NCI-H2107 treated with DMSO at 0.1 percent for 48 hours (cell line): ENCODE data around the gene ASB2.

Experiments used
- DNase-seq: peaks from one replicate; lab custom pipeline; 2025; ENCODE audit not compliant: unreplicated experiment; lab: John Stamatoyannopoulos, UW

ASB2 gene

DNA sequence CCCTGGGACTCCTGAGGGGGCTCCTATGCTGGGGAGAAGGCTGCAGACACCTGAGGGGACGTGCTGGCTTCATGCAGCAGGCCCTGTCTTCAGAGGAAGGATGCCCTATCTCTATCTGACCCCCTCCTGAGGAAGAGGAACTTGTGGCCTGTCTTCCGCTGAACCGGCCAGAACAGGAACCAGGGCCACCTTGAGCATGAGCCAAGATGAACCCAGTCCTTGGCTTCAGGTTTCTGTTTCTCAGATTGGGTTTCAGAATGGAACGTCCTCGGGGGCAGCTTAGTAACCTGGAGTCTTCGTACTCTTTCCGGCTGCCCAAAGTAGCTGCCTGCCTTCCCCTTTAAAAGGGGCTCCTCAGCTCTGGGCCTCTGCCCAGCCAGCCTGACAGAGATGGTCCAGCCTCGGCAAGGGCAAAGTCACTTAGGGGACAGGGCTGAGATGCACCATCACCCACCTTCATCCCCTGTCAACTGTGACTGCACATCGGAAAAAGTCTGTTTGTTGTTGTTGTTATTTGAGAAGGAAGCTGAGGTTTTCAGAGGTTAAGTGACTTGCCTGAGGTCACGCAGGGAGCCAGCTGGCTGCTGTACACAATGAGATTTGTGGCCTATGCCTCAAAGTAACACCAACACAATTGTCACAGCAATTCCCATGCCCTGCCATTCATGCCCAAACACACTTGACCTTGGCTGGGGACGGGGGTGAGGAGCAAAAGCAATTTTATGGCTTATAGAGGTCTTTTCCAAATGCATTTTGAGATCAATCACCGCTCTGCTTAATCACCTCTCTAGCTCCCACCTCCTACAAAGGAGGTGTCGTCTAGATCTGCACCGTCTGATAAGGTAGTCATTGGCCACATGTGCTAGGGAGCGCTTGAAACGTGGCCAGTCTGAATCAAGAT lies 13.4 kb downstream of the ASB2 start:
- DNase-seq, result no peak

DNA sequence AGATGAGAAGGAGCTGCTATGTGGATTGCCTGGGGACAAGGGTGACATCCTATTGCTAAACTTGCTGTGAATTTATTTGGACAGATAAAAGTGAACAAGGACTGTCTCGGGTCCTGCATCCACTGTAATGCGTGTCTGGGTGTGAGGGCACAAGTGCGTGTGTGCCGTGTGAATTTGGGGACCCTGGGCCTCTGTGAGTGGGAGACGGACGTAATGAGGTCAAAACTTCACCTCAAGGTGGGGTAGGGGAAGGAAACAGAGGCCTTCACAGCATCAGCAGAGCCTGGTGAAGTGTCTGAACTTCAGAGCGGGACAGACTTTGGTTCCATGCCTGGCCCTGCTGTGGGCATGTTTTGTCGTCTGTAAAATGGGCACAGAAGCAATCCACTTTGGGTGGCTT lies 14.8 kb downstream of the ASB2 start:
- no peak for DNase-seq

DNA sequence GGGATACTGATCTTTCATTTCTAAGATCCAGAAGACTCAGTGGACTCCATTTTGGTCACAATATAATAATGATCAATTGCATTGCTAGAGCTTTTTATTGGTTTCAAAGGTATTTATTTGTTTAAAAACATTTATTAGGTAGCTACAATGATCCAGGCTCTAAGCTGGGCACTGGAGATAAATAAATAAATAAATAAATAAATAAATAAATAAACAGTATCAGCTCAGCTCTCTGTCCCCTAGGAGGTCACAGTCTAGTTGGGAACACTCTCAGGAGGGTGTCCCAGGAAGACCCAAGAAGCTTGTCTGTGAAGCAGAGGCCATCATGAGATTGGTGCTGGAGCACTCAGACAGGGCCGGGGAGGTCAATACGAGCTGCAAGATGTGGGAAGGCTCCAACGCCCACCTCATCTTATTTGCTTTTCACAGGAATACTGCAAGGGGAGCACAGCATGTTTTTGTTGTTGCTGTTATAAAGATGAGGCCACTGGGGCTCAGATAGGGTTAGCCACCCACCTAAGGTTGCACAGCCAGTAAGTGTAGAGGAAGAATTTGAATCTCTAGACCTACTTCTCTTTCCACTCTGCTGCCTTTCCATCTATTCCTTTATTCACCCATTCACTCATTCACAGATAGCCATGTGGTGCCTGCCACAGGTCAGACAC lies 15.5 kb downstream of the ASB2 start:
- DNase-seq, result no peak

DNA sequence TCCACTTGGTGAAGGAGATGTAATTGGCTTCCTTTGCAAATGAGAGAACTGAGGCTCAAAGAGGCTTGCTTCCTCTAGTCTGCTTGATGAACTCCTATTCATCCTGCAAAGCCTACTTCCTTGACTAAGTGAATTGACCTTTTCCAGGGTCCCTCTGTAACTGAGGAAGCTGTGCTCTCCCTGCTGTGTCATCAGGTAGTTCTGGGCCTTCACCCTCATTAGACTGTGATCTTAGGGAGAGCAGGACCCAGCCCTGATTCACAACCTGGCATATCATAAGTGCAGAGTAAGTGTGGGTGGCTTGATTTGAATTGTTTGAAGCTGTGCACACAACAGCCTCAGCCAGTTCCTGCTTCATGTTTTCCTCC lies 16.3 kb downstream of the ASB2 start:
- no peak for DNase-seq

DNA sequence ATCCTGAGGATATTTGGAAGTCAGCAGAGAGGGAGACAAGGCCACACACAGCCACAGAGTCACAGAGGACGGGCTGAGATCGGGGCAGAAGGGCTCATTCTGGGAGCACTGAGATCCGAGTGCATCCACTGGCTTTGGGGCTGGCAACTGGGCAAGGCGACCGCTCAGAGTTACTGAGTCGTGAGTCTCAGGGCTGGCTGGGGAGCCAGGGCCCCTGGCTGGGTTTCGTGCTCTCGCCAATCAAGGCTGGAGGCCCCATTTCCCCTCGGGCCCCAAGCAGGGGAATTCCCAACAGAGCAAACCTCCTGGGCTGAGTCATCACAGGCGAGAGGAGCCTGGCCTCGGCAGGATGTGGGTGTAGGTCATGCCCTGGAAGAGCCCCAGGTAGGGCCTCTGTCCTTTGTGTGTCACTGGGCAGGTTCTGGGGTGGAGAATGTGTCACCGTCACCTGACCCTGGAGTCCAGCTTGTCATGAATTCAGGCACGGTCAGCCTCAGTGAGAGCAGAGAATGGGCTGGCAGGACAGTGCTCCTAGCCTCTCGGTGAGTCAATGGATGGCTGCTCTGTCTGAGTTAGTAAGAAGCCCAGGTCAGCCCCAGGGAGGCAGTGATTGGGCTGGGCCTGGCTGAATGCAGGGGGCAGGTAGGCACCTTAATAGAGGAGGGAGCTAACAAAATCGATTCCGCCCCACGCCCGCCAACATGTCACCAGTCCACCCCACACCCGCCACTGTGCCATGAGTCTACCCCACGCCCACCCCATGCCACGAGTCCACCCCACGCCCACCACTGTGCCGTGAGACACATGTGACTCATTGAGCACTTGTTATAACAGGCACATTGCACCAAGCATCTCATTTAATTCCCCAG lies 16.9 kb downstream of the ASB2 start:
- DNase-seq, result no peak

DNA sequence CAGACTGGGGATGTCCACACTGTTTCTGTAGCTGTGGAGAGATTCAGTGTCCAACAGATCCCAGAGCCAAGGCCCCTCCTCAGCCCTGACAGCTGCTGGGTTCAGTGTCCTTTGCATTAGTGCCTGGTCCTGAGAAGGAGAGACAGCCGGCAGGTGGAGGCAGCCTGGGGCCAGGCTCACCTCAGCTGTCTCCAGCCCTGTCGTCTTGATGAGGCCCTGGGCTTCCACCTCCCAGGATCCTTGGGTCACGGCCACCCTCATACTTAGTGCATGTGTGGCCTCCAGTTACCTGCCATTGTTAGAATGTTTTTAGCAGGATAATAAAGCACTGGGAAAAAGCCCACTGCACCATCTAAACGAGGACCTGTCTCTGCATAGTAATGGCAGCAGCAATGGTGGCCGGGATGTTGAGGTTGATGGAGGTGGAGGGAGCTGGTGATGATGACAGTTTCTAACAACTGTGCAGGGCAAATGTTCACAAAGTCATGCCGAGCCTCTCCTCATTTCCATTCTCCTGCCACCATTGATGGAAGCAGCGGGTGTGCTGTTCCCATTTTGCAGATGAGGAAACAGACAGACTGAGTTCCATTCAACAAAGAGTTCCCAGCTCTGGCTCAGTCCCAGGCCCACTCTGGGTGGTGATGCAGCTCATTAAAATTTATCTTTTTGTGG lies 17.7 kb downstream of the ASB2 start:
- no peak for DNase-seq

DNA sequence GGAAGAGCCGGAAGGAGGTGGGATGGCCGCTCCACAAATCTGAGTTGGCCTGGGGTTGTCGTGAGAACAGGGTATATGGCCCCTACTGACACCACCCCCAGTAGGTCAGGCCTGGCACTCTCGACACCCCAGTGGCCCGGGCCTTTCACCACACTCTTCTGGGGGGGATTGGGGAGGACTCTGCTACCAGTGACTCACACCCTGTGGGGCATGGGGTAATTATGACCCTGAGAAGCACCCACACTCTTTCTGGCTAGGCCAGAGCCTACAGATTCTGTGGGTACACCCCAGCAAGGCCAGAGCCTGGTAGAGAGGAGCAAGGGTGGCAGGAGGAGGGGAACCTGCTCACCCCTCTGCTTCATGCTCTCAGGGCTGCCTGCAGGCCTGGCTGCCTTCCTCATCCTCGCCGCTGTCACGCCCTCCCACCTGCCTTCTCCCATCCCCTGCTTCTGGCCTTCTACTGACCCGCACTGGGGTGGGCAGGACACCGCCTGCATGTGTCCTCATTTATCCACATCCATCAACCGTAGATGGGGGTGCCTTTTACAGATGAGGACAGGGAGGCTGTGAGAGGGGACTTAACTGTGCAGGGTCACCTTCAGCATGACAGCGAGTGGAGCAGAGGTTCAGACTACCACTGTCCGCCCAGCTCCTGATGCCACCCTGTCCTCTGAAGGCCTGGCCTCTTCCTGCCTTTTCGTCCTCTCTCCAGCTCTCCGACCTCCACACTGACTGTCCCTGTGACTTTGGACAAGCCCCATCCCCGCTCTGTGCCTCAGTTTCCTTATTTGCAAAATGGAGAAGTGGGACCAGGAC lies 18.4 kb downstream of the ASB2 start:
- no peak for DNase-seq

DNA sequence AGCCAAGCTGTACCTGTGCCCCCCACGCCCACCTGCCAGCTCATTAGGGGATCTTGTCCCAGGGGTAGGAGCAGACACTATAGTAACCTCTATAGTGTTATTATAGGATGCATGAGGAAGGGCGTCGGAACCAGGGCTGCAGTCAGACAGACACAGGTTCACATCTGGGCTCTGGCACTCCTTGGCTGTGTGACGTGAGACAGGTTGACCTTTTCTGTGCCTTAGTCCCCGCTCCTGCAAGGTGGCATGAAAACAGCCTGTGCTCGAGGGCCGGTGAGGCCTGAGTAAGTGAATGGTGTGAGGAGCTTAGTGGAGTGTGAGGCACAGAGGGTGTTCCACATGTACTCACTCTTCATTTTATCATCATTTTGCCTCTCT lies 19.0 kb downstream of the ASB2 start:
- no peak for DNase-seq

DNA sequence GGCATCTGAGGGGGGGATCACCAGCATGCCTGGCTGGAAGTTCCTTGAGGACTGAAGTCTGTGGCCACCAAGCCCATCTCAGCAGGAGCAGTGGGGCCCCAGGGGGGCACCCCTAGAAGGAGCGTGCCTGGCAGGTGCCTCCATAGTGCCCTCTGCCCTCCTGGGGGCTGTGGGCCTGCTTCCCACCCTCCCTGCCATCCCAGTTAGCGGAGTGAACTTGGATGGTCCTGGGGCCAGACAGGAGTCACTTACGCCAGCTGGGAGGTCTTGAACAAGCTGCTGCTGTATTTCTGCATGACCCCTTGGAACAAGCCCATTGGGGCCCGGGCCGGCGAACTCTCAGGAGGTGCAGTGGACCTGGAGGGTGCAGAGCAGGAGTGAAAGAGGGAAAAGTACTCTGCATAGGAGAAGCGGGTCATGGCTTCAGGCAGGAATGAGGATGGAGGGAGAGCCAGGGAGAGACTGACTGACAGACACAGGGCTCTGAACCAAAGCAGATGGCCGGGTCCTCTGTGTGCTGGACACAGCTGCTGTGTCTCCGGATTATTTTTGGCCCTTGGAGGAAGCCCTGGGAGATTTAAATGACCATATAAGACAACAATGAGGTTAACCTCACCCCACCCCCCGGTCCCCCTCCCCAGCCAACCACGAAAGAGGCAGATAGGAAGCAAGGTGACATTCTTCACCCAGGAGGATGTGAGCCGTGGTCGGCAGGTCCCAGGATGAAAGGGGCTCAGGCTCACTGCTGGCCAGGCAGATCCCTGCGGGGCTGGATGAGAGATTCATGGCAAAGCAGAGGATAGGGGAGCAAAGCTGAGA lies 19.6 kb downstream of the ASB2 start:
- no peak for DNase-seq

DNA sequence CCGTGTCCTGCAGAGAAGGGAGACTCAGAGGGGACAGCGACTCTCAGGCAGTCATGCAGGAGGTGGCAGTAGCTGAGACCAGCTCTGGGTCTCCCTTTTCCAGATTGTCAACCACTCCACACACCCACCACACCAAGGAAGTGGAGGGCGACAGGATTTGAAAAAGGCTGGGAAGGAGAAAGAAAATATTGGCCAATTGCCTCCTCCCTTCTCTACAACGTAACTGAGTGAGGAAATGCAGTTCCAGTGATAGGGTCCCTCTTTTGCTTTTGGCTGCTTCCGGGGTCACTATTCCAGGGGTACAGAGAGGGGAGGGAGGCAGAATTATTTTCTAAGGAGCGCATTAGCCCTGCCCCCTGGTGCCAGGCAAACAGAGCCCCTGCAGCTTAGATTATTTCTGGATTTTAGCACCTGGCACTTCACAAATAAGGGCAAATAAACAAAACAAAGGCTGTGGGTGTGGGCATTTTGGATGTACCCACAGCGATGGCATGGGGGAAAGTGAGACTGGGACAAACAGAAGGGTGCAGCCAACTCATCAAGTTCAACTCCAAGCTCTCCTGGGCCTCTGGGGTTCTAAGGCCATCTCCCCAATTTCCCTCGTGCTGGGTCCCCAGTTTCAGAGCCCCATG lies 20.4 kb downstream of the ASB2 start:
- DNase-seq, result no peak

DNA sequence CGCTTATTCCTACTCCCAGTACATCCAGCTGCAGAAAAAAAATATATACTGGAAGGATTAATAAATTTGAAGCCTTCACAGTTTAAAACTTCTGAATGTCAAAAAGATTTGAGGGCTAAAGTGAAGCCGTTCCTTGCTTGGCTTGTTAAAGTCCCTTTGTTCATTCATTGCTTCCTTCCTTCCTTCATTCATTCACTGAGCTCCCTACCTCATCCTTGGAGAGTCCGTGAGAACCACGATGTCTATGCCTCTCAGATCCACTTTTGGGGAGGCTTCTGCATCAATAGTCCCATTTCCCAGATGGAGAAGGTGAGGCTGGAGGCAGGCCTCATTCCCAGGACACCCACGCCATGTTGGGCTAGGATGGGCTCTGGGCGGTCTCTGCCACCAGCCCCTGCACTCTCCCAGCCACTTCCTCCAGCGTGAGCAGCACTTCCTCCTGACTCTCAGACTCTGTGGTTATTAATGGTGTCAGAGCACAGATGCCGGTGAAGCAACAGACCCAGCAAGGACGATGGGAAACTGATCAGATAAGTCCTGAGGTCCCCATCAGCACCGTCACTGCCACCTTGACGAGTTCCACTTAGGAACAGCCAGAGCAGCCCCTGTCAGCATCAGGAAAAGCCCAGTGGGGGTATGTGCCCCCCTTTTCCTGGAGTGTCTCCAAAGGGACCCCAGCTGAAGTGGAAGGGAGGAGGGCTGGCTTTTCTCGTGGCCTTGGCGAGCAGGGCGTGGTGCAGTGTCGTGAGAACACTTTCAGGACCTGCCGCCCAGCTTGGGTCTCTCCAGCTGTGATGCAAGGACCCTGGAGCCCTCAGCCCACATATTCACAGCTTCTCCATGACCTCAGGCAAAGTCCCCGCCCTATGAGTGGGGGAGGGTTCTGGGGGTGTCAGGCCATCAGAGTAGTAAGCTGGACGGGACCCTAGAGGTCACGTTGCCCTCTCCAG lies 21.2 kb downstream of the ASB2 start:
- DNase-seq, result no peak

DNA sequence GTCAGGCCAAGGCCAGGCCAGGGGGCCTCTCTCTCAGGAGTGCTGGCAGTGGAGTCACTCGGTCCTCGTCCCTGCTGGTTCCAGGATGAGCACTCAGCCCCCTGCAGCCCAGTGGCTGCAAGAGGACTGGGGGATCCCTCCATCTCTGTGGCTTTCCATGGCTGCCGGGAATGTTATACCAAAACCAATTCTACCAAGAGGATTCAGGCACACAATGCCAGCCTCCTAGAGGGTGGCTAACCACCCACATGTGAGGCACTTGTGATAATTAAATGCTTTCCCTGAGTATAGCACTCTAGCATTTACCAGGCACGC lies 21.9 kb downstream of the ASB2 start:
- DNase-seq, result no peak

DNA sequence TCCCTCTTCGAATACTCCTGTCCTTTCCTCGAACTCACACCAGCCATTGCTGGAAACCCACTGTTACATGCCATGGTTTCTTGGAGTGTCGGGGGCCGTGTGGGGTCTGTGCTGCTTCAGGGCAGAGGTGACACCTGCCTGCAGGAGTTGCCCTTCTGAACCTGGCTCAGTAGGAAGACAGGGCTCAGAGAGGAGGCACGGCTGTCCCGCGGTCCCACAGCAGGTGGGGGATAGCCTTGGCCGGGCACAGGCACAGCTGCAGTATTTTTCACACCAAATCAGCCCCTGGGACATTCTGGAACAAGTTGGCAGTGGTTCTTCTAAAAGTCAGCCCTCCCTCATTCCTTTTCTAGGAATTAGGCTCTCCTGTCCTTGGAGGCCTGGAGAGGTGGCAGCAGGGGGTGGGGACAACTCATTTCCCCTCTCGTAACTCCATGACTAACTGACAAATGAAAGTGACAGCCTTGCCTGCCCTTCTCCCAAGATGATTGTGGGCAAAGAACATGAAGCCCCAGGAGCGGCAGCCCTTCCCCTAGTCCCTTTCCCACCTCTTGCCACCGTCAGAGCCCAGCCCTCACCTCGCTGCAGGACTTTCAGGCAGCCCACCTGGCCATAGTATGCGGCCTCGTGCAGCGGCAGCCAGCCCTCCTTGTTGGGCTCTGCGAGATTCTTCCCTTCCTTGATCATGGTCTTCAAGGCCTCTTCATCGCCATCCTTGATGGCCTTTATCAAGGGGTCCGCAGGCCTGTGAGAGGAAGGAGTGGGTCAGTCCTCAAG lies 22.4 kb downstream of the ASB2 start:
- no peak for DNase-seq

DNA sequence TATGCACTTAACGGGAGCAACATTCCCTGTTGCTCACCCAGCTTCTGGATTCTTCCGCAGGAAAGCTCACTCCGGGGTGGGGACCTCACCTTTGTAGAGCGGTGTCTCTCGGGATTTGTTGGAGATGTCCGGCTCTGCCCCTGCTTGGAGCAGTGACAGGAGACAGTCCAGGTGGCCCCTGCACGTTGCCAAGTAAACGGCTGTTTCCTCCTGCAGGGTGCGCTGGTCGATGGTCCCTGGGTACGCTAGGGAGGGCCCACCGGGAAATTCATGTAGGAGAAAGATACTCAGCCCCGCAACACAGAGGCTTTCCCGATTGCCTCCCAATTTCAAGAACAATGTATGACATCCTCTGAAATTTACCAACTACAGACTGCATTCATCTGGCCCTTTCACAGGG lies 23.1 kb downstream of the ASB2 start:
- DNase-seq, result no peak

DNA sequence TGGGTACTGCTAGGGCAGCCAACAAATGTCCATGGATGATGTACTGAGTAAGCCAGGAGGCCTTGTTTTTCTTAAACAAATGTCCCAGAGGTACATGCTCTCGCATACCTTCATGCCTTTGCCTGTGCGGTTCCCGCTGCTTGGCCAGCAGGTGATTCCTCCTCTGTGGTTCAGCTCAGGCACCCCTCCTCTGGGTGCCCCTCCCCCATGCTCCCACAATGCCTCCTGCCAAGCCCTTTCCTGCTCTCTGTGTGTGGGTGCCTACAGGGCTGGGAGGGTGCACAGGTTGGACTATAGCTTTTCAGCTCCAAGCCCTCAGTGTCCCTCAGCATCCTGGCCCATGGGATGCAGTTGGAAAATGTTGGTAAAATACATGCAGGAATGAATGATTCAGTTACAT lies 23.5 kb downstream of the ASB2 start:
- DNase-seq, result no peak

DNA sequence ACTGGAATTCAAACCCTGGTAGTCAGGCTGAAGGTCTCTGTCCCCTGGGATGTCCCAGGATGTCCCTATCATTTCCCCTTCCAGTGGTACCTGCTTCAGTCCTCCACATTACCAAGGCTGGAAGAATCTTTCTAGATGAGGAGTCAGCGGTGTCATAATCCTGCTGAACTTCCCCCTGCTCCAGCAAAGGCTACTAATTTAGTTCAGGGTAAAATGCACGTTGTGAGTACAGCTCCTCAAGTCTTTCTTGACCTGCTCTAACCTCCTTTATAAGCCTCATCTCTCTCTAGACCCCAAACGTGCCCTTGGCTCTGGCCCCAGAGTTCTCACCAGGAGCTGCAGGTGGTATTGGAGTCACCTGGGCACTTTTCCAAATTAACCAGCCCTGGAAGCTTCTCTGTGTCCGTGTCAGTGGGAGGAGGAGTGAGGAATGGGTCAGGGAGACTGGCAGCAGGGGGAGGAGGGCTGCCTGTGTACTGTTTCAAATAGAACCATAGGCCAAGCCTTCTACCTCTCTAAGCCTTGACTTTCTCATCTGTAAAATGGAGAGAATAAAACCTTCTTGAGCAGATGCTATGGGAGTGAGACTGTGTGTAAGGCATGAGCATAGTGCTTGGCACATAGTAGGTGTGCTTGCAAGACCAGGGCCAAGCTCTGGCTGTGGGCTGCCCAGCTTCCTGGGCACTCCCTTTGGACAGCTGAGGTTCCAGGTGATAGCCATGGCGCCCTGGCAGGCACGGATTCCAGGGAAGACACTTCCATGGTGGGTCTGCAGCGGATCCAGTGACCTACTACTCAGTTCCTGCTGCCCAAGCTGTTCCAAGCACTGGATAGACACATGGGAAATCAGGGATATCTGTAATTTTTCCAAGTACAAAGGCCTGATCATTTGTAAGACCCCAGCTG lies 24.5 kb downstream of the ASB2 start:
- no peak for DNase-seq
